NB4 (cell line): Measurements from ENCODE around the gene RAG1.

Source experiments
- POLR2A ChIP-seq: IDR thresholded peaks from 2 replicates; pipeline ENCODE4 v1.6.1; 2011; ENCODE audit warnings: mild to moderate bottlenecking; ENCODE audit not compliant: insufficient read length; ENCODE audit errors: extremely low read depth
- TF ChIP-seq, protein P1 (sequence below): IDR thresholded peaks from one replicate; pipeline ENCODE4 v1.5.1; 2012; ENCODE audit warnings: low read depth, low read length
- TF ChIP-seq, protein P2 (sequence below): IDR thresholded peaks from 2 replicates; pipeline ENCODE4 v1.6.1; 2011; ENCODE audit warnings: low read depth, low read length

DNA sequence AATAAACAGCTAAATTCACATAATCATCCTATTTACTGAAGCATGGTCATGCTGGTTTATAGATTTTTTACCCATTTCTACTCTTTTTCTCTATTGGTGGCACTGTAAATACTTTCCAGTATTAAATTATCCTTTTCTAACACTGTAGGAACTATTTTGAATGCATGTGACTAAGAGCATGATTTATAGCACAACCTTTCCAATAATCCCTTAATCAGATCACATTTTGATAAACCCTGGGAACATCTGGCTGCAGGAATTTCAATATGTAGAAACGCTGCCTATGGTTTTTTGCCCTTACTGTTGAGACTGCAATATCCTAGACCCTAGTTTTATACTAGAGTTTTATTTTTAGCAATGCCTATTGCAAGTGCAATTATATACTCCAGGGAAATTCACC, 10.7 kb downstream of the RAG1 start:
- TF ChIP-seq, protein P1, sequence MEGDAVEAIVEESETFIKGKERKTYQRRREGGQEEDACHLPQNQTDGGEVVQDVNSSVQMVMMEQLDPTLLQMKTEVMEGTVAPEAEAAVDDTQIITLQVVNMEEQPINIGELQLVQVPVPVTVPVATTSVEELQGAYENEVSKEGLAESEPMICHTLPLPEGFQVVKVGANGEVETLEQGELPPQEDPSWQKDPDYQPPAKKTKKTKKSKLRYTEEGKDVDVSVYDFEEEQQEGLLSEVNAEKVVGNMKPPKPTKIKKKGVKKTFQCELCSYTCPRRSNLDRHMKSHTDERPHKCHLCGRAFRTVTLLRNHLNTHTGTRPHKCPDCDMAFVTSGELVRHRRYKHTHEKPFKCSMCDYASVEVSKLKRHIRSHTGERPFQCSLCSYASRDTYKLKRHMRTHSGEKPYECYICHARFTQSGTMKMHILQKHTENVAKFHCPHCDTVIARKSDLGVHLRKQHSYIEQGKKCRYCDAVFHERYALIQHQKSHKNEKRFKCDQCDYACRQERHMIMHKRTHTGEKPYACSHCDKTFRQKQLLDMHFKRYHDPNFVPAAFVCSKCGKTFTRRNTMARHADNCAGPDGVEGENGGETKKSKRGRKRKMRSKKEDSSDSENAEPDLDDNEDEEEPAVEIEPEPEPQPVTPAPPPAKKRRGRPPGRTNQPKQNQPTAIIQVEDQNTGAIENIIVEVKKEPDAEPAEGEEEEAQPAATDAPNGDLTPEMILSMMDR = no peak
- TF ChIP-seq POLR2A = no peak
- TF ChIP-seq, protein P2, sequence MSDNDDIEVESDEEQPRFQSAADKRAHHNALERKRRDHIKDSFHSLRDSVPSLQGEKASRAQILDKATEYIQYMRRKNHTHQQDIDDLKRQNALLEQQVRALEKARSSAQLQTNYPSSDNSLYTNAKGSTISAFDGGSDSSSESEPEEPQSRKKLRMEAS = no peak
